ENCODE results near the gene RAB11FIP4.

DNA sequence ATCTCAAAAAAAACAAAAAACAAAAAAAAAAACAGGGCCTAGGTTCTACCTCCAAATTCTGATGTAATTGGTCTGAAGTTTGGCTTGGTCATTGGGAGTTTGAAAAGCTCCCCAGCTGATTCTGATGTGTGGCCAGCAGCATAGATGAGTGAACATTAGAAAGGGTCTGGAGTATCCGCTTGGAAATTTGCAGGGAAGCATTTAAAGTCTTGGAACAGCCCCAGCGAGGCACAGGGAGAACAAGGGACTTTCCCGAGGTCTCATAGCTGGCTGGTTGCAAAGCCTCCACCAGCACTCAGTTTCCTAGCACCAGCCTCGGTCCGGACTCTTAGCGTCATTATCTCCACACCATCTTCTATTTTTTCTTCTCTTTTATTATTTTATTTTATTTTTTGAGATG is 70.8 kb downstream of the RAB11FIP4 start:
- no peak for TF ChIP-seq POLR2A (IDR thresholded peaks at IDR 0.05)
- TF ChIP-seq, protein P1, sequence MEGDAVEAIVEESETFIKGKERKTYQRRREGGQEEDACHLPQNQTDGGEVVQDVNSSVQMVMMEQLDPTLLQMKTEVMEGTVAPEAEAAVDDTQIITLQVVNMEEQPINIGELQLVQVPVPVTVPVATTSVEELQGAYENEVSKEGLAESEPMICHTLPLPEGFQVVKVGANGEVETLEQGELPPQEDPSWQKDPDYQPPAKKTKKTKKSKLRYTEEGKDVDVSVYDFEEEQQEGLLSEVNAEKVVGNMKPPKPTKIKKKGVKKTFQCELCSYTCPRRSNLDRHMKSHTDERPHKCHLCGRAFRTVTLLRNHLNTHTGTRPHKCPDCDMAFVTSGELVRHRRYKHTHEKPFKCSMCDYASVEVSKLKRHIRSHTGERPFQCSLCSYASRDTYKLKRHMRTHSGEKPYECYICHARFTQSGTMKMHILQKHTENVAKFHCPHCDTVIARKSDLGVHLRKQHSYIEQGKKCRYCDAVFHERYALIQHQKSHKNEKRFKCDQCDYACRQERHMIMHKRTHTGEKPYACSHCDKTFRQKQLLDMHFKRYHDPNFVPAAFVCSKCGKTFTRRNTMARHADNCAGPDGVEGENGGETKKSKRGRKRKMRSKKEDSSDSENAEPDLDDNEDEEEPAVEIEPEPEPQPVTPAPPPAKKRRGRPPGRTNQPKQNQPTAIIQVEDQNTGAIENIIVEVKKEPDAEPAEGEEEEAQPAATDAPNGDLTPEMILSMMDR (IDR thresholded peaks at IDR 0.05) = no peak
- TF ChIP-seq POLR2AphosphoS5 (IDR thresholded peaks at IDR 0.05) = no peak

Measured in prostate gland (tissue), 2 donors.